NCI-H774 (cell line): Measurements from ENCODE around the gene OR2K2.
"Not testable (repeated sequence)": the region's sequence is repeated elsewhere in the genome, so short reads cannot be mapped to it uniquely, and the experiment has no call there.

ENCODE experiments used
- DNase-seq: peaks from one replicate; lab custom pipeline; 2025; lab: John Stamatoyannopoulos, UW

OR2K2 gene

DNA sequence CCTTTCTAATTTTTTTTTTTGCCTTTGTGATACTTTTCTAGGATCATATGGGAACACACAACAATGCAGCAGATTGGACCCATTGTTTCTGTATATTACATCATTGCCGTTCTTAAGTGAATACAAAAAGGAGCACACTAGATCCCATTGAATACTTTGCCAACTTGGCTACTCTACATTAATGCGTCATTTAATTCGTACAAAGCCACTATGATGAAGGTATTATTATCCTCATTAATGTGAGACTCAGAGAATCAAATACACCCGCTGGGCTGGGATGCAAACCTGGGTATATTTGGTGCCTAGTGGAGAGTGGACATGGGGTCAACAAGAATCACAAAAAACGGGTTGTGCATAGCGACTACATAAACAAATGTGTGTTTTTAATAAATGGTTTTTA is 31.9 kb downstream of the OR2K2 start:
- DNase-seq: no peak

DNA sequence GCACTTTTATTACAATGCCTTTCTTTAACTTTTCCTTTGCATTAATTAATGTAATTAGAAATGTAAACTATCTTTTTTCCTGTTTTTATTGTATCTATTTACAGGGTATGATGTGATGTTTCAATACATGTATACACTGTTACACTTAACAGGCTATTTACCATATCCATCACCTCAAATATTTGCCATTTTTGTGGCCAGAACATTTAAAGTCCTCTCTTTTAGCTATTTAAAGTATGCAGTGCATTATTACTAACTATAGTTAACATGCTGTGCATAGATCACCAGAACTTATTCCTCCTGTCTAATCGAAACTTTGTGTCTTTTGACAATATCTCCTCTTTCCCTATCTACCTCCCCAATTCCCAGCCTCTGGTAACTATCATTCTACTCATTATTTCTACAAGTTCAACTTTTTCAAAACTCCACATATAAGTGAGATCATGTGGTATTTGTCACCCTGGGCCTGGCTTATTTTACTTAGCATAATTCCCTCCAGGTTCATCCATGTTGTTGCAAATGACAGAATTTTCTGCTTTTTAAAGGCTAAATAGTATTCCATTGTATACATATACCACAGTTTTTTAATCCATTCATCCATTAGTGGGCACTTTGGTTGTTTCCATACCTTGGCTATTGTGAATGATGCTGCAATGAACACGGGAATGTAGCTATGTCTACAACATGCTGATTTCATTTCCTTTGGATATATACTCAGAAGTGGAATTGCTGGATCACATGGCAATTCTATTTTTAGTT is 32.8 kb downstream of the OR2K2 start:
- DNase-seq: no peak

DNA sequence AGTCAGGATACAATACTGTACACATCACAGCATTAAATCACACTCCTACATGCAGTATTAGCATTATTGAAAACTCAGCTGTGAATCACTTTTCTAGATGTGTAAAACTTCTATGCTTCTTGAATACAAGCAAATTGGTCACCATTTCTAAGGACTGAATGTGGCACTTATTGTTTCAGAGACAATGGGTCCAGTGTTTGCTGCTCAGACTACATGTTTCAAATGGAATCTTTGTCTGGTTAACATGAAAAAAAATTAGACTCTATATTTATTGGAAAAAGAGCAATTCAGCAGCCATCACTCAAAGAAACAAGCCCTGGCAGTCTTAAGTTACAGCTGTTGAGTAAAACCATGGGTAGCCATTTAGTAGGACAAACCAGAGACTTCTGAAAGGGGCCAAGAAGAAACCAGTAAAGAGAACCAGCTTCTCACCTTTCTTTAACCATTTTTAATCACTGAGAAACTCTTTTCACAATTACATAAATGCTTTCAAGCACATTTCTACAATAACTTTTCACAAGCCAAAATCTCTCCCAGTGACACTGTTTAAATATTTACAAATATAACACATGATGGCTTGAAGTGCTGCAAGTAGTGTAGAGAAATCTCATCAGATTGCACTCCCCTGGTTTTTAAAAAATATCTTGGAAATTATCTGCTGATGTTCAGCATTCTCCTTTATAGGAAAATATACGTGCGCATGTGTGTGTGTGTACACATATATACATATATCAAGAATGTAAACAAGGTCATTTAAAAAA is 35.2 kb downstream of the OR2K2 start:
- no peak for DNase-seq

DNA sequence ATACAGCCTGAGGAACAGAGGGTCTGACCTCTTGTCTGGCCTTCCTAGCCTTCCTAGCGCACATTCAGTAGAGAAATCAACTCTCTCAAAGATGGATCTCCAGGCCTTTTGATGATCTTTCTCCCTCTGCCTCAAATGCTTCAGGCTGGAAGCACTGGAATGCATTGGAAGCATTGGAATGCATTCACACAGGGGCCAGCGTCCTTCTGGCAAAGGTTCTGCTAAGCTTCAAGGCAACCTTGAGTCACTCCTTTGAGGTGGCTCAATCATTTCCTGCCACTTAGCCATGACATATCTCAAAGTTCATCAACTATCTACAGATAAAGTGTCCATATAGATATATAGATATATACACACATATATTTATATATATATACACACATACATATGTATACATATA is 42.9 kb downstream of the OR2K2 start:
- no peak for DNase-seq

DNA sequence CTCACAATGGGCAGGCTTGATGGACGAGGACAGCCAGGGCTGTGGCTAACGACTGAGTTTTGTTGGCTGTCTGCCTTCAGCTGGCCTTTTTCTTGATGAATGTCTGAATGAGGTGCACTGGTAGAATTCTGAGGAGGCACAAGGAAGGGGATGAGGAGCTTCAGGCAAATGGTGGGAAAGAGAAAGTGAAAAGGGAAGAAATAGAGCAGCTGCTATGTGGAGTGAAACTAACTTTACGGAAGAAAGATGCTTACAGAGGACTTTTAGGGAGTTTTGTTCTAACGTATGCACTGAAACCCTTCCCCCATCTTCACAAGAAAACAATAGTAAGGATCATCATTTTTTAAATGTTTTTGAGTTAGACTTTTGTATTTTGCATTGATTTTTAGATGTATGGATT is 45.3 kb downstream of the OR2K2 start:
- no peak for DNase-seq

DNA sequence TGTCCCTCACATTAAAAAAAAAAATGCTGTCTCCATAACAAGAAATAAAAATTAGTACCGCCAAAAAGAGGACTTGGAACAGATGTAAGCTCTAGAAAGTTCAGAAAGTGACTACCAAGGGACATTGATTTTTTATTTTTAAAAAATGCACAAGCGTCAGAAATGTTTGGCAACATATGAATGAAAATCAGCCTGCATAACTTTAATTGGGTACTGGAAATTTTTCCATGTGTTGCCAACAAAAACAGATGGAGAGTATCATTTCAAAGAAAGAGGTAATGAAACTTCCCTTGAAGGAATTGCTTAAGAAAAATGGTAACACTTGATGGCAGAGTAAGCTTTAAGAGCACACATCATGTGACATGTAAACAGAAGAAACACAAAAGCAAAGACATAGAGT is 47.2 kb downstream of the OR2K2 start:
- no peak for DNase-seq

DNA sequence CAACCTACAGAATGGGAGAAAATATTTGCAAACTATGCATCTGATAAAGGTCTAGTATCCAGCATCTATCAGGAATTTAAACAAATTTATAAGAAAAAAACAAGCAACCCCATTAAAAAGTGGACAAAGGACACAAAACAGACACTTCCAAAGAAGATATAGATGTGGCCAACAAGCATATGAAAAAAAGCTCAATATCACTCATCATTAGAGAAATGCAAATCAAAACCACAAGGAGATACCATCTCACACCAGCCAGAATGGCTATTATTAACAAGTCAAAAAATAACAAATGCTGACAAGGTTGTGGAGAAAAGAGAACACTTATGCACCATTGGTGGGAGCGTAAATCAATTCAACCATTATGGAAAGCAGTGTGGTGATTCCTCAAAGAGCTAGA is 49.2 kb downstream of the OR2K2 start:
- DNase-seq: not testable (repeated sequence)
